ENCODE data around the gene PIP5KL1. TPM values are rescaled to one million over a fixed set of nuclear protein-coding genes. Genes with fewer than 3 reads are reported as not detected.

PIP5KL1 gene
- total and polyA plus RNA-seq, 2 of the 8 experiments (the other 6 are each of a cell fraction or from before 2014, with no cell fraction given): 13.4 to 15.4 TPM

DNA sequence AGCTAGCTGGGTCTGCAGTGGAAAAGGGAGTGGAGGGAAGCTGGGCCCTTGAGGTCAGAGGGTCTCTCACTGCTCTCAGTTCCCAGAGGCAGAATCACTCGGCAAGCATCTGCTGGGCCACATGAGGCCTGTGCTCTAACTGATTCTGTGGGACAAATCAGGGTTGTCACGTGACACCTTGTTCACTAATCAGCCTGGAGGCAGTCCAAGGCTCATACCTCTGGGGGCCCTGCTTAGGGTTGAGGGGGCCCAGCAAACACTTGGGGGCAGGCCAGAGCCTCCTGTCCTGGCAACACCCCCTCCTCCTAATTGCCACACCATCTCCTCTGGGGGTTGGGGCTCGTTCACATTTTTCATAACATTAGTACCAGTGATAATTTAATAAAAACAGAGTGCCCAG is 16.2 kb upstream of the PIP5KL1 start (continued):
- TF ChIP-seq RXRA (IDR thresholded peaks at IDR 0.05; ENCODE audit: insufficient read depth, low read depth, low read length): no peak
